Bronchial epithelial cell (primary cell): ENCODE measurements around the gene CTTNBP2NL. TPM values are rescaled to one million over a fixed set of nuclear protein-coding genes. Genes with fewer than 3 reads are reported as not detected.
"Not testable (repeated sequence)": the region's sequence is repeated elsewhere in the genome, so short reads cannot be mapped to it uniquely, and the experiment has no call there.

Experiments used
- DNase-seq: peaks from one replicate; pipeline ENCODE4 v3.0.0-alpha.2; 2010; ENCODE audit warnings: low read depth
- FAIRE-seq: peaks from 2 replicates; lab custom pipeline; 2011; peaks lifted over from hg19 to GRCh38; lab: Jason Lieb, UNC
- H3K27me3 ChIP-seq: 2 replicates; pipeline ENCODE4 v1.5.1; 2011; ENCODE audit warnings: low read length; ENCODE audit not compliant: control insufficient read depth, insufficient read depth
- H3K36me3 ChIP-seq: 2 replicates; pipeline ENCODE4 v1.5.1; 2011; ENCODE audit warnings: low read length; ENCODE audit not compliant: control insufficient read depth, insufficient read depth
- H3K4me3 ChIP-seq: 2 replicates; pipeline ENCODE4 v1.5.1; 2011; ENCODE audit warnings: mild to moderate bottlenecking, low read depth, low read length, control low read depth
- CTCF ChIP-seq: IDR thresholded peaks from 2 replicates; pipeline ENCODE4 v1.5.1; 2011; ENCODE audit warnings: mild to moderate bottlenecking, moderate library complexity, low read length, control low read depth, inconsistent platforms; ENCODE audit not compliant: insufficient read depth, severe bottlenecking
- total RNA-seq: library from RNA; depleted of rRNA; stranded (reverse); fragments of >200 nt; gene quantifications from 2 replicates; pipeline ENCODE4 v1.2.1, GENCODE V29; 2014

The CTTNBP2NL gene
- total RNA-seq, 1 donor from 2014 or later = 5.3 TPM

- Histone ChIP-seq H3K36me3 (no peaks in the 10 kb centered on the region), H3K27me3 (no peaks in the 10 kb centered on the region), H3K4me3 (no peak overlapping the region)
- no peak for FAIRE-seq
- TF ChIP-seq CTCF = no peak
- DNase-seq = no peak
Observed at GRCh38 chr1:112418099-112418892, 22.3 kb downstream of the CTTNBP2NL start.

- DNase-seq = no peak
- TF ChIP-seq CTCF = no peak
- Histone ChIP-seq H3K36me3 (peaks cover 1% of the 10 kb centered on the region), H3K4me3 (no peak overlapping the region), H3K27me3 (no peaks in the 10 kb centered on the region)
- no peak for FAIRE-seq
Observed at GRCh38 chr1:112423207-112423606, 27.2 kb downstream of the CTTNBP2NL start.

DNA sequence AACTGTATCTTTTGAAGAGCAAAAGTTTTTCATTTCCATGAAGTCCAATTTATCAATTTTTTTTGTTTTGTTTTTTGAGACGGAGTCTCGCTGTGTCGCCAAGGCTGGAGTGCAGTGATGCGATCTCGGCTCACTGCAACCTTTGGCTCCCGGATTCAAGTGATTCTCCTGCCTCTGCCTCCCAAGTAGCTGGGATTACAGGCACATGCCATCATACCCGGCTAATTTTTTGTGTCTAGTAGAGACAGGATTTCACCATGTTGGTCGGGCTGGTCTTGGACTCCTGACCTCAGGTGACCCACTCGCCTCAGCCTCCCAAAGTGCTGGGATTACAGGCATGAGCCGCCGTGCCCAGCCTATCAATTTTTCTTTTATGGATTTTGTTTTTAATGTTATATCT lies 27.7 kb downstream of the CTTNBP2NL start:
- FAIRE-seq, H3K4me3 ChIP-seq, DNase-seq, H3K27me3 ChIP-seq, H3K36me3 ChIP-seq: not testable (repeated sequence)

GRCh38 chr1:112429749-112430148 lies 33.7 kb downstream of the CTTNBP2NL start:
- H3K36me3 ChIP-seq = peaks cover 1% of the 10 kb centered on the region
- H3K4me3 ChIP-seq = no peak overlapping the region
- FAIRE-seq (no peak), DNase-seq (no peak)
- no peaks in the 10 kb centered on the region for H3K27me3 ChIP-seq
- TF ChIP-seq CTCF = no peak

GRCh38 chr1:112431038-112431437 lies 35.0 kb downstream of the CTTNBP2NL start:
- Histone ChIP-seq H3K4me3 (no peak overlapping the region), H3K27me3 (no peaks in the 10 kb centered on the region), H3K36me3 (no peaks in the 10 kb centered on the region)
- FAIRE-seq (no peak), DNase-seq (no peak)
- no peak for TF ChIP-seq CTCF

DNA sequence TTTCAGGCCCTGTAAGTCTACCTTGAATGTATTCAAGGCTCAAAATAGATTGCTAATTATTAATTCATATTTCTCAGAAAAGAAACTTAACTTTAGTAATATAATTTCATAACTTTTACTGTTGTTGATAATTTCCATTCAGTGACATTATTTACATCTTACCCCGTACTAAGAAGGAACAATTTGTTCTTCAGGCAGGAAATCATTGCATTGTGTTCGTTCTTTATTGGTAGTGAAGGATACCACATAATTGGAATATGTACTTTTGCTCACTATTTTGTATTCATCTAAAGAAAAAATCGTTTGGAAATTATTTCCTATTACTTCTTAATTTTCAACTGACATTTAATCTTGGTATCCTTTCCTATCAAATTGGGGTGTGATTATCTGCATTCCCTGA lies 39.4 kb downstream of the CTTNBP2NL start:
- Histone ChIP-seq H3K27me3 (no peaks in the 10 kb centered on the region), H3K4me3 (no peak overlapping the region), H3K36me3 (no peaks in the 10 kb centered on the region)
- FAIRE-seq (no peak), DNase-seq (no peak)
- no peak for TF ChIP-seq CTCF
